H9 (cell line): ENCODE results near the gene NEU3. TPM values are rescaled to one million over a fixed set of nuclear protein-coding genes. Genes with fewer than 3 reads are reported as not detected.

Source experiments
- DNase-seq: peaks from one replicate; pipeline ENCODE4 v3.0.0-alpha.2; 2017
- H2AFZ ChIP-seq: one replicate; pipeline ENCODE4 v1.6.1; 2013; ENCODE audit warnings: mild to moderate bottlenecking, low read length, control low read depth, moderate library complexity
- H2AK5ac ChIP-seq: 2 replicates; pipeline ENCODE4 v1.6.1; 2013; ENCODE audit warnings: low read length, control low read depth, mixed read lengths; ENCODE audit not compliant: insufficient read length
- H2BK120ac ChIP-seq: one replicate; pipeline ENCODE4 v1.6.1; 2013; ENCODE audit warnings: low read depth, mild to moderate bottlenecking, low read length, control low read depth, inconsistent platforms; ENCODE audit not compliant: poor library complexity, severe bottlenecking
- H2BK12ac ChIP-seq: 2 replicates; pipeline ENCODE4 v1.6.1; 2013; ENCODE audit warnings: low read length, control low read depth, mixed read lengths, low read depth; ENCODE audit not compliant: insufficient read length
- H2BK15ac ChIP-seq: 2 replicates; pipeline ENCODE4 v1.6.1; 2013; ENCODE audit warnings: low read depth, low read length, control low read depth
- H2BK20ac ChIP-seq: one replicate; pipeline ENCODE4 v1.6.1; 2013; ENCODE audit warnings: low read depth, mild to moderate bottlenecking, low read length, control low read depth, inconsistent platforms; ENCODE audit not compliant: poor library complexity, severe bottlenecking
- H2BK5ac ChIP-seq: 2 replicates; pipeline ENCODE4 v1.6.1; 2013; ENCODE audit warnings: low read length, control low read depth, mixed read lengths; ENCODE audit not compliant: insufficient read length
- H3K14ac ChIP-seq: 2 replicates; pipeline ENCODE4 v1.6.1; 2013; ENCODE audit warnings: low read length, control low read depth; ENCODE audit not compliant: insufficient read depth
- H3K18ac ChIP-seq: 2 replicates; pipeline ENCODE4 v1.6.1; 2013; ENCODE audit warnings: low read depth, mild to moderate bottlenecking, mixed read lengths, low read length, control low read depth; ENCODE audit not compliant: insufficient read length
- H3K23ac ChIP-seq: 2 replicates; pipeline ENCODE4 v1.6.1; 2013; ENCODE audit warnings: low read length, control low read depth, mixed read lengths, low read depth; ENCODE audit not compliant: insufficient read length
- H3K23me2 ChIP-seq: 2 replicates; pipeline ENCODE4 v1.6.1; 2013; ENCODE audit warnings: low read depth, mild to moderate bottlenecking, mixed read lengths, low read length, control low read depth; ENCODE audit not compliant: insufficient read length, poor library complexity, severe bottlenecking
- H3K27ac ChIP-seq: 2 replicates; pipeline ENCODE4 v1.5.1; 2013; ENCODE audit warnings: low read length, control low read depth, mixed read lengths, low read depth; ENCODE audit not compliant: insufficient read length
- H3K27me3 ChIP-seq: 2 replicates; pipeline ENCODE4 v1.6.1; 2013; ENCODE audit warnings: low read length, control low read depth, inconsistent platforms; ENCODE audit not compliant: insufficient read depth
- H3K4ac ChIP-seq: 2 replicates; pipeline ENCODE4 v1.6.1; 2013; ENCODE audit warnings: low read depth, mild to moderate bottlenecking, control low read depth, inconsistent platforms, low read length, moderate library complexity
- H3K4me1 ChIP-seq: 2 replicates; pipeline ENCODE4 v1.6.1; 2013; ENCODE audit warnings: low read length, control low read depth, inconsistent platforms; ENCODE audit not compliant: insufficient read depth
- H3K4me2 ChIP-seq: 2 replicates; pipeline ENCODE4 v1.6.1; 2013; ENCODE audit warnings: low read length, control low read depth, mixed read lengths; ENCODE audit not compliant: insufficient read length, insufficient read depth
- H3K56ac ChIP-seq: 2 replicates; pipeline ENCODE4 v1.6.1; 2013; ENCODE audit warnings: low read depth, mild to moderate bottlenecking, mixed read lengths, low read length, control low read depth; ENCODE audit not compliant: insufficient read length
- H3K79me1 ChIP-seq: 2 replicates; pipeline ENCODE4 v1.6.1; 2013; ENCODE audit warnings: low read depth, mild to moderate bottlenecking, moderate library complexity, low read length, control low read depth, inconsistent platforms; ENCODE audit not compliant: insufficient read depth, poor library complexity, severe bottlenecking
- H3K79me2 ChIP-seq: 2 replicates; pipeline ENCODE4 v1.6.1; 2013; ENCODE audit warnings: low read length, control low read depth, inconsistent platforms; ENCODE audit not compliant: insufficient read depth
- H3K9ac ChIP-seq: 2 replicates; pipeline ENCODE4 v1.6.1; 2013; ENCODE audit warnings: low read length, control low read depth, mixed read lengths; ENCODE audit not compliant: insufficient read length; ENCODE audit errors: extremely low read depth
- H3K9me3 ChIP-seq: one replicate; pipeline ENCODE4 v1.6.1; 2013; ENCODE audit warnings: low read depth, low read length, inconsistent platforms; ENCODE audit not compliant: control insufficient read depth
- H3T11ph ChIP-seq: one replicate; pipeline ENCODE4 v1.6.1; 2013; ENCODE audit warnings: mild to moderate bottlenecking, low read length, control low read depth, inconsistent platforms
- H4K20me1 ChIP-seq: one replicate; pipeline ENCODE4 v1.6.1; 2013; ENCODE audit not compliant: control insufficient read depth, insufficient read length, insufficient read depth
- H4K5ac ChIP-seq: 2 replicates; pipeline ENCODE4 v1.6.1; 2013; ENCODE audit warnings: low read depth, mild to moderate bottlenecking, mixed read lengths, low read length, control low read depth; ENCODE audit not compliant: insufficient read length
- H4K8ac ChIP-seq: replicated peaks from 2 replicates; pipeline ENCODE4 v1.6.1; 2013; ENCODE audit warnings: low read length, control low read depth, mixed read lengths, low read depth; ENCODE audit not compliant: insufficient read length
- H4K91ac ChIP-seq: 2 replicates; pipeline ENCODE4 v1.6.1; 2013; ENCODE audit warnings: low read depth, mild to moderate bottlenecking, moderate library complexity, mixed read lengths, low read length, control low read depth; ENCODE audit not compliant: insufficient read length
- H3K27ac Mint-ChIP-seq, 3 experiments: 2 replicates in 2 of 3; 3 replicates in 1 of 3; pipeline ENCODE4 v1.8.0; 2020 to 2021; ENCODE audit warnings: mixed read lengths in 3 of 3, mild to moderate bottlenecking in 1 of 3, moderate library complexity in 1 of 3
- H3K27me3 Mint-ChIP-seq: 2 replicates; pipeline ENCODE4 v1.8.0; 2021; ENCODE audit warnings: low read depth, mild to moderate bottlenecking, moderate library complexity, mixed read lengths
- H3K36me3 Mint-ChIP-seq, 3 experiments: 2 replicates in 2 of 3; 3 replicates in 1 of 3; pipeline ENCODE4 v1.8.0; 2020 to 2021; ENCODE audit warnings: low read depth in 3 of 3, mixed read lengths in 3 of 3; ENCODE audit not compliant: insufficient read depth in 1 of 3
- H3K4me1 Mint-ChIP-seq, 2 experiments: 2 replicates each; pipeline ENCODE4 v1.8.0; 2020; ENCODE audit warnings: mixed read lengths in 2 of 2
- H3K4me3 Mint-ChIP-seq, 2 experiments: 2 replicates in 1 of 2; 3 replicates in 1 of 2; pipeline ENCODE4 v1.8.0; 2020 to 2021; ENCODE audit warnings: mild to moderate bottlenecking in 2 of 2, mixed read lengths in 2 of 2, moderate library complexity in 1 of 2
- H3K9me3 Mint-ChIP-seq, 2 experiments: 2 replicates in 1 of 2; 3 replicates in 1 of 2; pipeline ENCODE4 v1.8.0; 2020; ENCODE audit warnings: mild to moderate bottlenecking in 2 of 2, mixed read lengths in 2 of 2, moderate library complexity in 1 of 2
- CTCF ChIP-seq: fragments of 200-600 bp; sonication (generic); conservative IDR thresholded peaks from 3 replicates; pipeline ENCODE4 v1.8.0; 2021; ENCODE audit warnings: antibody characterized with exemption, mild to moderate bottlenecking
- WGBS: extraction: QIAGEN DNeasy Blood & Tissue Kit; methylation state at CpG from one replicate; pipeline ENCODE4 v1.1.7; 2013; ENCODE audit warnings: missing lambda C conversion rate, low lambda C conversion rate, mixed read lengths; ENCODE audit not compliant: insufficient read length; ENCODE audit errors: extremely low coverage; 5-methylcytosine and 5-hydroxymethylcytosine counted together
- total RNA-seq: library from RNA; stranded (reverse); gene quantifications from 2 replicates; pipeline ENCODE4 v1.2.1, GENCODE V29; 2021

Gene NEU3
- total RNA-seq, 1 experiment from 2014 or later = 15.9 TPM

- Histone ChIP-seq H3K23me2 (no peaks in the 10 kb centered on the region), H4K20me1 (no peaks in the 10 kb centered on the region), H3K9me3 (peaks cover 4% of the 10 kb centered on the region), H2BK20ac (no peak overlapping the region), H3K56ac (no peak overlapping the region), H3K4me2 (no peak overlapping the region), H3K4ac (no peak overlapping the region), H3K14ac (no peak overlapping the region), H3K23ac (no peak overlapping the region), H3K9ac (no peak overlapping the region), H2AFZ (no peak overlapping the region), H2BK15ac (no peak overlapping the region), H4K5ac (no peak overlapping the region), H3T11ph (no peak overlapping the region), H3K79me1 (no peaks in the 10 kb centered on the region), H2BK120ac (no peak overlapping the region), H4K91ac (no peak overlapping the region), H4K8ac (no peak overlapping the region), H3K18ac (no peak overlapping the region), H3K79me2 (no peaks in the 10 kb centered on the region), H2BK12ac (no peak overlapping the region), H3K27me3 (no peaks in the 10 kb centered on the region), H2AK5ac (no peak overlapping the region), H3K4me1 (no peaks in the 10 kb centered on the region), H2BK5ac (no peak overlapping the region), H3K27ac (no peak overlapping the region)
- DNase-seq = peak; percentile 85
- peaks cover 24 to 28% of the 10 kb centered on the region in 2 experiments for H3K9me3 Mint-ChIP-seq
- no peak overlapping the region; a peak in 1 of 7 replicates for H3K27ac Mint-ChIP-seq
- no peaks in the 10 kb centered on the region; the same call in 1 of the 2 replicates for H3K27me3 Mint-ChIP-seq
- TF ChIP-seq CTCF = peak; percentile 97
- peaks cover 14 to 26% (median 23%) of the 10 kb centered on the region in 3 experiments for H3K36me3 Mint-ChIP-seq
- H3K4me3 Mint-ChIP-seq = no peak overlapping the region
- WGBS = no CpG with 5 or more reads among the region's 5 CpGs
- H3K4me1 Mint-ChIP-seq = peaks cover 0 to 3% of the 10 kb centered on the region in 2 experiments; a peak in 1 of 4 replicates
Measured at GRCh38 chr11:75022759-75023396, 34.1 kb downstream of the NEU3 start.
